ENCODE data around the gene MRPS7. TPM values are rescaled to one million over a fixed set of nuclear protein-coding genes. Genes with fewer than 3 reads are reported as not detected.

Gene MRPS7
- total RNA-seq, 2 donors from 2014 or later: 29.0 to 33.2 TPM

GRCh38 chr17:75263055-75263454 is 1.4 kb downstream of the MRPS7 start:
- ATAC-seq (ENCODE audit: insufficient number of reproducible peaks, low FRiP score, low read depth): no peak
- H3K4me3 ChIP-seq: no peak overlapping the region
- H3K27ac ChIP-seq: no peak overlapping the region
- peaks cover 17 to 28% of the 10 kb centered on the region in 2 donors for H3K4me1 ChIP-seq (ENCODE audit: control insufficient read depth in 1 of 2, low read depth in 2 of 2)
- DNase-seq (ENCODE audit: low spot score): no peak
- no peak for TF ChIP-seq CTCF (IDR thresholded peaks at IDR 0.05)
- no peaks in the 10 kb centered on the region for H3K27me3 ChIP-seq (replicated peaks; ENCODE audit: insufficient read depth)
- peaks cover 19% of the 10 kb centered on the region for H3K36me3 ChIP-seq
- H3K9me3 ChIP-seq: no peaks in the 10 kb centered on the region

DNA sequence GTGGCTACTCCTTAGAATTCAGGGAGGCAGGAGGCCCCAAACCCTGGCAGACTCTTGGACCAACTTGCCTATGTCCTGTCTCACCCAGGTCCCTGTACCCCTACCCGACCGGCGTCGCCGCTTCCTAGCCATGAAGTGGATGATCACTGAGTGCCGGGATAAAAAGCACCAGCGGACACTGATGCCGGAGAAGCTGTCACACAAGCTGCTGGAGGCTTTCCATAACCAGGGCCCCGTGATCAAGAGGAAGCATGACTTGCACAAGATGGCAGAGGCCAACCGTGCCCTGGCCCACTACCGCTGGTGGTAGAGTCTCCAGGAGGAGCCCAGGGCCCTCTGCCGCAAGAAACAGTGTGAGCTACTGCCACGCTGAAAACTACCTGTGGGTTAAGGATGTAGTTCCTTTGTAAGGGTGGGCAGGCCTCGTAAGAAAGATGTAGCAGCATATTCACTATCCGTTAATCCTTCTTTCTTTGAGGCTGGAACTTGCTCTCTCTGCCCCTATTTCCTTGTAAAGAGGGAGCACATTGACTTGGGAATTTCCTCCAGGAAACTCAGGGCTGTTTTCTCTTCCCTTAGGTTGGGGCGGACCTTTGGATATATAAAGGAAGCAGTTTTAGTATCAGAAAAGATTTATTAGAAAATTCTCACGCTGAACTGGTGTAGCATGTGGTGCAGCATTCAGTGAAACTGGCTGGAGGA is 4.1 kb downstream of the MRPS7 start:
- Histone ChIP-seq H3K9me3 (no peaks in the 10 kb centered on the region), H3K36me3 (peaks cover 19% of the 10 kb centered on the region), H3K4me3 (no peak overlapping the region), H3K4me1 (ENCODE audit: control insufficient read depth in 1 of 2, low read depth in 2 of 2) (peaks cover 11 to 20% of the 10 kb centered on the region in 2 donors), H3K27ac (no peak overlapping the region), H3K27me3 (replicated peaks; ENCODE audit: insufficient read depth) (no peaks in the 10 kb centered on the region)
- TF ChIP-seq CTCF (IDR thresholded peaks at IDR 0.05): no peak
- DNase-seq (ENCODE audit: low spot score) (no peak), ATAC-seq (ENCODE audit: insufficient number of reproducible peaks, low FRiP score, low read depth) (no peak)

- Histone ChIP-seq H3K27me3 (replicated peaks; ENCODE audit: insufficient read depth) (no peaks in the 10 kb centered on the region), H3K4me1 (ENCODE audit: control insufficient read depth in 1 of 2, low read depth in 2 of 2) (peaks cover 11 to 17% of the 10 kb centered on the region in 2 donors), H3K36me3 (peaks cover 19% of the 10 kb centered on the region), H3K27ac (no peak overlapping the region), H3K9me3 (no peaks in the 10 kb centered on the region), H3K4me3 (no peak overlapping the region)
- DNase-seq (ENCODE audit: low spot score): no peak
- no peak for ATAC-seq (ENCODE audit: insufficient number of reproducible peaks, low FRiP score, low read depth)
- TF ChIP-seq CTCF (IDR thresholded peaks at IDR 0.05): no peak
Observed at GRCh38 chr17:75266316-75267152, 4.9 kb downstream of the MRPS7 start.

GRCh38 chr17:75267153-75267410 is 5.4 kb downstream of the MRPS7 start:
- Histone ChIP-seq H3K4me1 (ENCODE audit: control insufficient read depth in 1 of 2, low read depth in 2 of 2) (peaks cover 13 to 21% of the 10 kb centered on the region in 2 donors), H3K27ac (no peak overlapping the region), H3K4me3 (no peak overlapping the region), H3K36me3 (peaks cover 19% of the 10 kb centered on the region), H3K27me3 (replicated peaks; ENCODE audit: insufficient read depth) (no peaks in the 10 kb centered on the region), H3K9me3 (no peaks in the 10 kb centered on the region)
- ATAC-seq (ENCODE audit: insufficient number of reproducible peaks, low FRiP score, low read depth): no peak
- DNase-seq (ENCODE audit: low spot score): no peak
- TF ChIP-seq CTCF (IDR thresholded peaks at IDR 0.05): no peak

DNA sequence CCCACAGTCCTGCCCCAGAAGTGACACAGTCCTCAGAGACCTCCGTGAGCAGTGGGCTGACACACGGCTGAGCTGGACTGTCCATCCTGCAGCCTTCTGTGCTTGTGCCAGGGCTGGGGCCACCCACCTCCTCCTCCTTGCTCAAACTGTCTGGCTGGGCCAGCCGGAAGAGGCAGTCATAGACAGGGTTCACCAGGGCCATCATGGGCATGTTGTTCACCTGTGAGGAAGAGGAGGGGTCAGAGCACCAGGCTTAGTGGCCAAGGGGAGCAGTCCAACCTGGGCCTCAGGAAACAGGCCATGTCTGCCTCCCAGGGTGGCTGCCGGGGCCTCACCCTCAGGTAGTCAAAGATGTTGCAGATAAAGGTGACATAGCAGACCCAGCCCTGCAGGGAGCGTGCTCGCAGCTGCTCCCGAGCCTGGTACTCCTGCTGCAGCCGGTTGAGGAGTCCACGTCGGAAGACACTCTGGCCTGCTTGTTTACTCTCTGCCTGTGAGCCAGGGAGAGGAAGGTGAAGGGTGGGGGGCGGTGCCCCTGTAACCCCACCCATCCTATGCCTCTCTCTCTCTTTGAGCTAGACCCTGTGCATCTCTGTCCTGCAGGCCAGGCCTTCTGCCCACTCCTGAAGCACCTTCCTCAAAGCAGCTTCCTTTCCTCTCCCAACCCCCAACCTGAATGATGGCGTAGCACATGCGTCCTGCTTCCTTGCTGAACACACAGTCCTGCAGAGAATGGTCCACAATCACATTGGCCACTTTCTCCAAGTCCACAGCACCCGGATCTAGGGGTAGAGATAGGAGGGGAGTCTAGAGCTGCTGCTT is 5.9 kb downstream of the MRPS7 start:
- DNase-seq (ENCODE audit: low spot score): no peak
- H3K27me3 ChIP-seq (replicated peaks; ENCODE audit: insufficient read depth): no peaks in the 10 kb centered on the region
- peaks cover 19% of the 10 kb centered on the region for H3K36me3 ChIP-seq
- H3K9me3 ChIP-seq: no peaks in the 10 kb centered on the region
- peaks cover 14 to 22% of the 10 kb centered on the region in 2 donors for H3K4me1 ChIP-seq (ENCODE audit: control insufficient read depth in 1 of 2, low read depth in 2 of 2)
- H3K4me3 ChIP-seq: no peak overlapping the region
- TF ChIP-seq CTCF (IDR thresholded peaks at IDR 0.05): no peak
- no peak overlapping the region for H3K27ac ChIP-seq
- ATAC-seq (ENCODE audit: insufficient number of reproducible peaks, low FRiP score, low read depth): no peak

Data from thoracic aorta (tissue), 2 donors.